H7 (cell line): ENCODE measurements around the gene ACOT8. TPM values are rescaled to one million over a fixed set of nuclear protein-coding genes. Genes with fewer than 3 reads are reported as not detected.
"Not testable (repeated sequence)": the region's sequence is repeated elsewhere in the genome, so short reads cannot be mapped to it uniquely, and the experiment has no call there.

Source experiments
- DNase-seq: peaks from one replicate; pipeline ENCODE4 v3.0.0; 2012
- H3K27me3 ChIP-seq: 2 replicates; pipeline ENCODE4 v1.6.0; 2011; ENCODE audit warnings: mild to moderate bottlenecking, low read length; ENCODE audit not compliant: control insufficient read depth, insufficient read depth
- H3K36me3 ChIP-seq: replicated peaks from 2 replicates; pipeline ENCODE4 v1.5.1; 2011; ENCODE audit warnings: low read length; ENCODE audit not compliant: control insufficient read depth, insufficient read depth
- H3K4me3 ChIP-seq: 2 replicates; pipeline ENCODE4 v1.5.1; 2011; ENCODE audit warnings: low read depth, mild to moderate bottlenecking, control low read depth, low read length, moderate library complexity; ENCODE audit not compliant: insufficient read depth
- total RNA-seq: library from RNA; depleted of rRNA; stranded (reverse); fragments of >200 nt; shearing (Covaris generic); gene quantifications from 2 replicates; pipeline ENCODE4 v1.2.3, GENCODE V29; 2014

Gene ACOT8
- total RNA-seq, 1 experiment from 2014 or later = 59.7 TPM

DNA sequence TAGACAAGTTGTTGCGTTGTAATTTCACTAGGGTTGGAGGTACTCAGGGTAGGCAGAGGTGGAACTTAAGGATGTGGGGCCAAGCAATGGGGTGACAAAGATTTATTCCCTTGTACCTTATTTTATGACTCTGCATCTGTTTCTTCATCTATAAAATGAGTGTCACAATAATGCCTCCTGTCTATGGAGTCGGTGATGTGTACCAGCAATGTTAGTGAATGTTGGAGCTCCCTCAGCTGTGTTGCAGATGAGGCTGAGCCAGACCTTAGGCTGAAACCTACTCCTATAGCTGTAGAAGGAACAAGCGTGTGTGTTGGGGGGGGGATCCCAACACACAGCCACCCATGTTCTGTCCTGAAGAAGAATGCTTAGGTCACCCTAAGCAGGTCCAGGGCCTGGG lies 40.2 kb downstream of the ACOT8 start:
- peaks cover 21% of the 10 kb centered on the region for H3K36me3 ChIP-seq

DNA sequence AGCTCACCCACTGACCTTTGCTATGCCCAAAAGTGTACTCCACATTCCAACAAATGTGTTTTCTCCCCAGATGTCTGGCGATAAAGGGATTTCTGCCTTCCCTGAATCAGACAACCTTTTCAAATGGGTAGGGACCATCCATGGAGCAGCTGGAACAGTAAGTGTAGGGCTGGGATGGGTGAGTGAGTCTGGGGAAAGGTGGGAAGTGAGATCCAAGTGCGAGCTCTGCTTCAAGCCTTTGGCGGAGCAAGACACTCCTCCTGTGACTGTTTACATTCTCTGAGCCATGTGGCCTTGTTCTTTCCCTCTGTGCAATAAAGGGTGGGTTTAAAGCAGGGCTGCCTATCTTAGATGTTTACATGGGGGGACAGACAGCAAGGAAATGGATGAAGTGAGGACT lies 42.9 kb downstream of the ACOT8 start:
- Histone ChIP-seq H3K36me3 (peaks cover 28% of the 10 kb centered on the region), H3K27me3 (no peaks in the 10 kb centered on the region), H3K4me3 (no peak overlapping the region)
- peak; percentile 22 for DNase-seq

More for the DNA sequence above, 40.2 kb downstream of the ACOT8 start:
- H3K4me3 ChIP-seq = no peak overlapping the region
- DNase-seq = no peak
- H3K27me3 ChIP-seq = no peaks in the 10 kb centered on the region

DNA sequence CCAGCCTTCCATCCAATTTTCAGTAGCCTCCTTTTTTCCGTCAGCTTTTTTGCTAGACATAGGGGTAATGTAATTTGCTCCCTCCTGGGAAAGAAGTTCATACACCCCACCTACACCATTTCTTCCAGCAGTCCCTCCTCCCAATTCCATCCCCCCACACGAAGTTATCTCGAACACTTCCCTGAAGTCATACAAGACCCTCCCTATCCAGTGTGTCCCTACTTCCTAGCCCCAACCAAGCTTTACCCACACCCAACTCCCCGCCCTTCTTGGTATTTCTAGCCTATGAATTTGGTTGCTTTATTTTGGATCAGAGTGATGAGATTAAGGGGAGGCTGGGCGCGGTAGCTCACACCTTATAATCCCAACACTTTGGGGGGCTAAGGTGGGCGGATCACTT lies 43.7 kb downstream of the ACOT8 start:
- Histone ChIP-seq H3K27me3 (no peaks in the 10 kb centered on the region), H3K4me3 (peak overlapping the region; percentile 96), H3K36me3 (peaks cover 32% of the 10 kb centered on the region)
- DNase-seq = peak; percentile 41

DNA sequence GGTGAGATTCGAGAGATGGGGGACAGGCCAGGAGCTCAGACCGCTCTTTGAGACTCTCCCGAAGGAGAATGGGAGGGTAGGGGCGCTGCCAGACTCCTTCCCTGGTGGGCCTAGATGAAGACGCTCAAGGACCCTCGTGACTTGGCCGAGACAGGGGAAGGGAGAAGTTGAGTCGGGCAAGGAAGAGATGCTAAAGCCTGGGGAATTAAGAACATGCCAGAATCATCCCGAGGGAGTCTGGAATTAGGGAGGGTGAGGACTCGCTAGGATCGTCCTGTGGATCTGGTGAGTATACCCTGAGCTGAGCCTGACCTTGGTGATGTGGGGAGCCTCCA lies 44.2 kb downstream of the ACOT8 start:
- Histone ChIP-seq H3K36me3 (peaks cover 32% of the 10 kb centered on the region), H3K4me3 (peak overlapping the region; percentile 96), H3K27me3 (no peaks in the 10 kb centered on the region)
- DNase-seq = peak; percentile 48

DNA sequence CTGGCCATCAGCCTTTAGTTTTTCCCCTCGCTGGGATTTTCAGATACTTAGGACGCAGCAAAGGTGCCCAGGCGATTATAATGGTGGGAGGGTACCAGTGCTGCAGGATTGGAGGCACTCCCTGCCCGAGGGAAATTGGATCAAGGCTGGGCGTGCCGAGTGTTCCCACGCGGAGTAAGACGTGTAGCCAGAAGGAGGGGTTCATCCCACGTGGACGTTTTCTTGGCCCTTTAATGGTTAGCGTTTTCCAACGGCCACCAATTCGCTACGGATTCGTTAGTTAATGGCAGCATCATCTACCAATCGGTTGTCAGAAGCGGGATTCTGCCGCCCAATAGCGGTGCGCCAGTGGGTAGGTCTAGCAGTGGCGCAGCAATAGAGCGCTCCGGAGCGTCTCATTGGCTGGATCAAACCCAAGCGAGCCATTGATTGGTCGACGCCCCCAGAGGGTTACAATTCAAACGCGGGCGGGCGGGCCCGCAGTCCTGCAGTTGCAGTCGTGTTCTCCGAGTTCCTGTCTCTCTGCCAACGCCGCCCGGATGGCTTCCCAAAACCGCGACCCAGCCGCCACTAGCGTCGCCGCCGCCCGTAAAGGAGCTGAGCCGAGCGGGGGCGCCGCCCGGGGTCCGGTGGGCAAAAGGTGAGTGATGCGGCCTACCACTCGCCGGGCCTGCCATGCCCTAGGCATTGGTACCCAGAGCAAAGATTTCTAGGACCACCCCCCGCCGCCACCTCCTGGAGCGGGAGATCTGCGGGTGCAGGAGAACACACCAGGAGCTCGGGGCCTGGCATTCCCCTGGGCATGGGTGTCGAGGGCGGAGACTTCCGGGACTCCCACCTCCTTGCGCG lies 44.8 kb downstream of the ACOT8 start, which contains the start of gene UBE2C:
TSS of gene UBE2C (plus strand) at position 488 of the 849 bp plus-strand sequence. CDS start at position 540, 52 bp downstream.
- H3K4me3 ChIP-seq = peak within 1 kb of the TSS; percentile 96
- no peaks in the 10 kb centered on the region for H3K27me3 ChIP-seq
- H3K36me3 ChIP-seq = peaks cover 32% of the 10 kb centered on the region
- DNase-seq = peak; percentile 99

DNA sequence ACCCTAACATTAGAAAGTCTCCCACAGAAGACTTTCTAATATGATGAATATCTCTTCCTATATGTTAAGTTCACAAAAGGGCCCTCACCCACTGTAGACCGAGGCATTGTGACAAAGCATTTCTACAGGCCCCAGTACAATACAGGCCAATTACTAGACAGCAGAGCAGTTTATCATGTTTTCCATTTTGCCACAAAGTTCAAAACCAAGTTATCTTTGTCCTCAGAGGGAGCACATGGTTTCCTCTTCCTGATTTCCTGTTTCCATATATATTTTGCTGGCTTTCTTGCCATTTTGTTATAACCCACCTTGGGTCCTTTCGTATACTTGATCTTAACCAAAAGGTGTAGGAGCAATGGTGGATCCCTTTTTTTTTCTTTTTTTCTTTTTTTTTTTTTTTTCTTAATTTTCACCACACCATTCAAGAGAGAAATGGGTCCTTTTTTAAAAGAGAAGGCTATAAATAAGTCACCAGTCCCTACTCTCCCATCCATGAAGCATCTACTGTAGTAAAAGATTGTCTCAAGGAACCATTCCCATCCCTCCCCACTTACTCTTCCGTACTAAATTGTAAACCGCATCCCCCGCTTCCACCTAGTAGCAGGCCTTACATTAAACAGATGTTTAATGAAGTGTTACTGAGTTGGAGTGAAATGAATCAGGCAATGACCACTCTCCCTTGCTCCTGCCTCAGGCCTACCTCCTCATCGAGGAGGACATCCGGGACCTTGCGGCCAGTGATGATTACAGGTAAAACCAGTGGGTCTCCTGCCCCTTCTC lies 46.8 kb downstream of the ACOT8 start:
- Histone ChIP-seq H3K36me3 (peaks cover 27% of the 10 kb centered on the region), H3K4me3 (no peak overlapping the region), H3K27me3 (no peaks in the 10 kb centered on the region)
- DNase-seq = no peak

DNA sequence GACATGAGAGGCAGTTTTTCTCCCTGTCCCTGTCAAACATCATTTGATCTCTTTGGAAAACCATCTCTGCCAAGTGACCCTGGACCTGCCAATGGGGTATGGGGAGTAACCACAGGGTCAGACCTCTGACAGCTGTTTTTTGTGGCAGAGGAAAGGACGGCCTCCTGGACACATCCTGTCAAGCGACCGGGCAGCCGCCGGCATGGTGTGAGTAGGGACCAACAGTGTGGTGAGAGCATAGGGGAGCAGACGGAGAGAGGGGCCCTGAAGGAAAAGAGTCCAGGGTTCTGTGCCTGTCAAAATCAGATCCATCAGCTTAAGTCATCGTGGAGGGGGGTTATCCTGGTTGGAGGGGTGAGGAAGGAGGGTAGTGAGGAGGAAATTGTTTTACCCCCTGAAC lies 55.3 kb downstream of the ACOT8 start:
- Histone ChIP-seq H3K27me3 (no peaks in the 10 kb centered on the region), H3K4me3 (no peak overlapping the region), H3K36me3 (peaks cover 23% of the 10 kb centered on the region)
- no peak for DNase-seq

DNA sequence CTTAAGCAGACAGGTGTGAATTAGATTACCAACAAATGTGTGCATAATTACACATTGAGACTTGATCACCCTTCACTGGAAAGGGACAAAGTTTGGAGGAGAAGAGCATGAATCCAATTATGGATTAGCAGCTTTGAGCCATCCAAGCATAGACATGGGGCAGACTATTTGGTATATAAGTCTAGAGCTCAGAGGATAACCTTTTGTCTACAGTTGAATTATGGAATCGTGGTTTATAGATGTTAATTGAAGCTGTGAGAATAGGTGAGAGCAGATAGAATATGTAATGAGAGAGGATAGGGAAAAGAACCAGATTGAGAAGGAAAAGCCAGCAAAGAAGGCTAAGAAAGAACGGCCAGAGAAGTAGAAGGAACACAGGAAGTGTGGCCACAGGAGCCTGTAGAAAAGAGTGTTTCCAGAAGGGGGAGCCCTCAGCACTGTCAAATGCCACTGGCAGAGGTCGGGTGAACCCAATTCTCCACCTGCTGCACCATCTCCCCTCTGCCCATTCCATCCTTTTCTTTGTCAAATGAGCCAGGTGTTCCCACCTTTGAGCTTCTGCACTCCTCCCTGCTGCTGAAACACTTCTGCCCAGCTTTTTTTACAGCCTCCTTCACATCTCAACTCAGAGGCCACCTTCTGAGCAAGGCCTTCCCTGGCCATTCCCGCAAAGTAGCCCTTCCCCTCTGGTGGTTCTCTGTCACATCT lies 58.1 kb downstream of the ACOT8 start:
- Histone ChIP-seq H3K4me3 (no peak overlapping the region), H3K27me3 (no peaks in the 10 kb centered on the region), H3K36me3 (peaks cover 25% of the 10 kb centered on the region)
- peak; percentile 81 for DNase-seq

DNA sequence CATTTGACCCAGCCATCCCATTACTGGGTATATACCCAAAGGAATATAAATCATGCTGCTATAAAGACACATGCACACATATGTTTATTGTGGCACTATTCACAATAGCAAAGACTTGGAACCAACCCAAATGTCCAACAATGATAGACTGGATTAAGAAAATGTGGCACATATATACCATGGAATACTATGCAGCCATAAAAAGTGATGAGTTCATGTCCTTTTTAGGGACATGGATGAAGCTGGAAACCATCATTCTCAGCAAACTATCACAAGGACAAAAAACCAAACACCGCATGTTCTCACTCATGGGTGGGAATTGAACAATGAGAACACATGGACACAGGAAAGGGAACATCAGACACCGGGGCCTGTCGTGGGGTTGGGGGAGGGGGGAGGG lies 59.2 kb downstream of the ACOT8 start:
- H3K4me3 ChIP-seq, DNase-seq, H3K27me3 ChIP-seq: not testable (repeated sequence)
- H3K36me3 ChIP-seq = peaks cover 20% of the 10 kb centered on the region

DNA sequence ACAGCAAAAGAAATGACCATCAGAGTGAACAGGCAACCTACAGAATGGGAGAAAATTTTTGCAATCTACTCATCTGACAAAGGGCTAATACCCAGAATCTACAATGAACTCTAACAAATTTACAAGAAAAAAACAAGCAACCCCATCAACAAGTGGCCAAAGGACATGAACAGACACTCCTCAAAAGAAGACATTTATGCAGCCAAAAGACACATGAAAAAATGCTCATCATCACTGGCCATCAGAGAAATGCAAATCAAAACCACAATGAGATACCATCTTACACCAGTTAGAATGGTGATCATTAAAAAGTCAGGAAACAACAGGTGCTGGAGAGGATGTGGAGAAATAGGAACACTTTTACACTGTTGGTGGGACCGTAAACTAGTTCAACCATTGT lies 59.7 kb downstream of the ACOT8 start:
- not testable (repeated sequence) for H3K27me3 ChIP-seq, H3K4me3 ChIP-seq, DNase-seq
- H3K36me3 ChIP-seq = peaks cover 18% of the 10 kb centered on the region

DNA sequence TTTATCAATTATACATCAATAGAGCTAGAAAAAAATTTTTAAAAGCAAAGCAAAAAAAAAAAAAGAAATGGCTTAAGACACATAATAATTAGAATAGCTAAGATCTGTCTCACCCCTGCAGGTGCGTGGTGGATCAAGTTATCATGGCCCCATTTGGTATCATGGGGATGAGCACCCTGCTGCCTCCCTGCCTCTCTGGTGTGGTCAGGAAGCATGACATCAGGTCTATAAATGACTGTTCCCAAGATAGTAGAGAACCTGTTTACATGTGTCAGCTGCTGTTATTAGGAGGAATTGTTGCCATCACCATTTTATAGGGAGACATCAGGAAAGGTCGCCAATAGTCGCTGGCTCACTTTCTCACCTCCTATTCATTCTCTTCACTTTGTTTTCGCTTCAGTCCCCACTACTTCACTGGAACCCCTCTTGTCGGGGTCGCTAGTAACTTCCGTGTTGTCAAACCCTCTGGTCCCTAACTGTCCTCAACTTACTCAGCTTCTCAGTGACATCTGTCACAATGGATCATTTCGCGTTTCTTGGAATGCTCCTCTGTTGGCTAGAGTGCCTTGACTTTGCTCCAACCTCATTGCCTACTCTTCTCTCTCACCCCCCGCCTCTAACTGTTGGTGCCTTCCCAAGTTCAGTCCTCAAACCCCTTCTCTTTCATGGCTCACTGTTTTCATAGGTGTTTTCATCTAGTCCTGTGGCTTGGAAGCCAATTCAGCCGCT lies 60.7 kb downstream of the ACOT8 start:
- DNase-seq = no peak
- Histone ChIP-seq H3K36me3 (peaks cover 18% of the 10 kb centered on the region), H3K4me3 (no peak overlapping the region), H3K27me3 (no peaks in the 10 kb centered on the region)

DNA sequence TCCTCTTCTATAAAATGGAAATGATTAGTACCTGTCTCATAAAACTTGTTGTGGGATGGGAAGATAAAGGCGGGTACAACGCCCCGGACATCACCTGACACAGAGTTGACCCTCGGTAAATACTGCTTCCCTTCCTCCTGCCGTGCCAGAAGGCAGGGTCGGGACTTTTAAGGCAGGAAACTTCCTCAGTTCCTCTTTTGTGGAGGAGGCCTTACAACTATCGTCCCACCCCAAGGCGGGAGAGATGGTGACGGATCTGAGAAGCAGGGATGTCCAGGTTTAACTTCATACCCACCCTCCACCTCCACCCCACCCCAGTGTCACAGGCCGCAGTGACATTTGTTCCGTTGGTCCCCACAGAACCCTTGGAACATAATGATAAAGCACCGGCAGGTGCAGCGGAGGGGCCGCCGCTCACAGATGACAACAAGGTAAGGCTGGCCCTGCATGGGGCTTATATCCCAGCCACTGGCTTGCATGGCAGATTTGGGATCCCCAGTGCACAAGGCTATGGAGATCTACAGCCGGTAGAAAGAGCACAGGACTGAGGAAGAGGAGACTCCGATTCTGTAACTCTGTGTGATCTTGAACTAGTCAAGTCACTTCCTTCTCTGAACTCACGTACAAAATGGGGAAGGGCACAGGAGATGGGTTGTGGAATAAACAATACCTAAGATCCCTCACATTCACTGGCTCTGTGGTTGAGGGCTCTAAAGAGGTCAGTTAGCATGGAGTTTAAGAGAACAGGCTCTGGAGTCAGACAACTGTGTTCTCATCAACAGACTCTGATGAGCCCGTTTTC lies 64.7 kb downstream of the ACOT8 start:
- no peak for DNase-seq
- Histone ChIP-seq H3K4me3 (peak overlapping the region; percentile 91), H3K36me3 (peaks cover 13% of the 10 kb centered on the region), H3K27me3 (peaks cover 2% of the 10 kb centered on the region; the same call in 1 of the 2 replicates)
